Non-pigmented ciliary epithelial cell (primary cell): ENCODE measurements around the gene DDX49.
"Not testable (repeated sequence)": the region's sequence is repeated elsewhere in the genome, so short reads cannot be mapped to it uniquely, and the experiment has no call there.

ENCODE experiments used
- DNase-seq: peaks from one replicate; pipeline ENCODE4 v3.0.0-alpha.2; 2010; ENCODE audit warnings: low read depth

Gene DDX49

DNA sequence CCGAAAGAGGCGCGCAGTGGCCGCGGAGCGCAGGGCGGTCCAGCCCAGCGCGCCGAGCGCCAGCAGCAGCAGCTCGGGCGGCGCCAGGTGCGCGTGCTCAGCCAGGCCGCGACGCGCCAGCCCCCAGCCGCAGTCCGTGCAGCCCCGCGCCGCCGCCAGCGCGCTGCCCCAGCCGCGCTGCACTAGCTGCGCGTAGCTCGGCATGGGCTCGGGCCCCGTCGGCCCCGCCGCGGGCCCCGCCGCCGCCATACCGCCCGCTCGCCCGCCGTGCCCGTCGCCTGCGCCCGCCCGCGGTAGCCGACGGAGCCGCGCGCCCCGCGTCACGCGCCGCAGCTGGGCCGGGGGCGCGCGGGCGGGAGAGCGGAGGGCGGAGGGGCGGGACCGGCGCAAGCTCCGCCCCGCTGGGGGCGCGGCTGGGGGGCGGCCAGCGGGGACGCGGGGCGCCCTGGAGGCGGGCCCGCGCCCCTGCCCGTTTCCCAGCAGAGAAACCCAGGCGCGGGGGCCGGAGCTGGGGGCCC is 23.6 kb upstream of the DDX49 start, which contains the start of gene CERS1:
CERS1 (minus strand) TSS at position 335 of the 518 bp plus-strand sequence; CDS start at position 249, 86 bp downstream.
- DNase-seq: no peak

DNA sequence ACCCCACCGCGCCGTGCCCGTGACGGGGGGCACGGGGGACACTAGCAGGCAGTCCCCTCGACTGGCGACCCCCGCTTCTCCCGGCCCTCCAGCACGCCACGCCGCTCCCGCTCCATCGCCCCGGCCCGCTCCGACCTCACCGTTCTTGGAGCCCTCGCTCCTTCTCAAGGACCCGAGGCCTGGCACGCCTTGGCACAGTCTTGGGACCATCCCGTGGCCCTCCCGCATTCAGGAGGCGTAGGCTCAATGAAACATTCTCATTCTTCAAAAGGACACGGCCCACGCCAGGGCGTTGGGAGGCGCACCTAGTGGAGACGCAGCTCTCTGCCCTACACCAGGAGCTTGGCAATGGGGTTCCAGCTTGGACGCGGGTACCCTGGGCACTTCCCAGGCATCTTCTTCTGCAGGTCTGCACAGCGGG is 23.1 kb upstream of the DDX49 start:
- no peak for DNase-seq

DNA sequence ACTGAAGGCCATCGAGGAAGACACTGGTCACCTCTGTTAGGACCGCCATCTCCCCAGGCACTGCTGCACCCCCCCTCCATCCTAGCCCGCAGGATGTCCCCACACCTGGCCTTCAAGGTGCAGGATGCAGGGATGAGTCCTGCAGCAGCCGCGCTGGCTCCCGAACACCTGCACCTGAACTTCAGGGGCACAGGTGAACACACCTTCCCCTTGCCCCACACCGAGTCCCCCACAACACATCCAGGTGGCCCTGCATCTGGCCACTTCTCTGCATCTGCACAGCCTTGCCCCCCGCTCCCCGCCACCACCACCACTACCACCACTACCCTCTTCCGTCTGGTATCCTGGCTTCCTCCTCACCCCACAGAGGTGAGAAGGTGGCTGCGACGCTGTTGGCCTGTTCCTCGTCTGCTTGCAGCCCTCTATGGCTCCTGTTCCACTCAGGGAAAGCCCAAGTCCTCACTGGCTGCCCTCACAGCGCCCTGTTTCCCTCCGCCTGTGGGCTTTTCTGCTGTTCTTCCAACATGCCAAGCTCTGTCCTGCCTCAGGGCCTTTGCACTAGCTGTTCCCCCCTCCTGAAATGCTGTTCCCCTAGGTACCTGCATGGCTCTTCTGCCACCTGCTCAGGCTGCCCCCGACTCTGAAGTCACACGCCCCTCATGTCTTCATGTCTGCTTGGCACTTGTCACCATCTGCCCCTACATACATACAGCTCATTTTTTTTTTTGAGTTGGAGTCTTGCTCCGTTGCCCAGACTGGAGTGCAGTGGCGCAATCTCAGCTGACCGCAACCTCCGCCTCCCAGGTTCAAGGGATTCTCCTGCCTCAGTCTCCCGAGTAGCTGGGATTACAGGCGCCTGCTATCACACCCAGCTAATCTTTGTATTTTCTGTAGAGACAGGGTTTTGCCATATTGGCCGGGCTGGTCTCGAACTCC is 22.2 kb upstream of the DDX49 start:
- DNase-seq: no peak

GRCh38 chr19:18898081-18898606 is 21.4 kb upstream of the DDX49 start:
- DNase-seq: no peak

DNA sequence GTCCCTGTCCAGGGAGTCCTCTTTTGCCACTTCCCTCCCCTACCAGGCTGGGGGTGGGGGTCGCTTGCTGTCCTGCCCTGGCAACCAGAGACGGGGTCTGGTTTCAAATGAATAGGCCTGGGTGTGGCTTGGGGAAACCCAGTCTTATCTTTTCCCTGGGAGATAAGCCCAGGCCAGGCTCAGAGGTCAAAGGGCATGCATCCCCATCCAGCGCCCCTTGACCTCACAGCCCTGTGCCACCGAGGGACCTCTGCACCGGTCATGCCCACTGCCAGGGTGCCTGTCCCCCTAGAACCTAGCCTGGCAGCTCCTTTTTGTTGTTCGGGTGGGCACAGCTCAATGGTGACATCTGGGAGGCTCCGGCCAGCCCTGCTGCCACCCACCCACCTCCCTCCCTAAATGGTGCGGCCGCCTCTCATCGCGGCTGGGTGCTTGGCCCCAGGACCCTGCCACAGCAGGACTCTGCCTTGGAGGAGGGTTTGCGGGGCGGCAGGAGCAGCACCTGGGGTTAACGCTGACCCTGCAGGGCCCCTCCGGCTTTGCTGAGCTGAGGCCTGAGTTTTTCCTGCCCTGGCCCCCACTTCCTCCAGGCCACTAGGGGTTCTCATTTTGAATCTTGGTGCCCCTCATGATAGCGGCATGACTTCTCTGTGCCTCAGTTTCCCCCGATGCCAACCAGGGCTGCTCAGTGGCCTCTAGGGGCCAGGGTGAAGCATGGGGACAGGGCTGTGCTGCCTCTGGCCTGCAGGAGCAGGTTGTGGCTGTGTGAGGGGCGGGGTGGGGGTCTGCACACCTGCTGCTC is 20.7 kb upstream of the DDX49 start:
- DNase-seq: no peak

DNA sequence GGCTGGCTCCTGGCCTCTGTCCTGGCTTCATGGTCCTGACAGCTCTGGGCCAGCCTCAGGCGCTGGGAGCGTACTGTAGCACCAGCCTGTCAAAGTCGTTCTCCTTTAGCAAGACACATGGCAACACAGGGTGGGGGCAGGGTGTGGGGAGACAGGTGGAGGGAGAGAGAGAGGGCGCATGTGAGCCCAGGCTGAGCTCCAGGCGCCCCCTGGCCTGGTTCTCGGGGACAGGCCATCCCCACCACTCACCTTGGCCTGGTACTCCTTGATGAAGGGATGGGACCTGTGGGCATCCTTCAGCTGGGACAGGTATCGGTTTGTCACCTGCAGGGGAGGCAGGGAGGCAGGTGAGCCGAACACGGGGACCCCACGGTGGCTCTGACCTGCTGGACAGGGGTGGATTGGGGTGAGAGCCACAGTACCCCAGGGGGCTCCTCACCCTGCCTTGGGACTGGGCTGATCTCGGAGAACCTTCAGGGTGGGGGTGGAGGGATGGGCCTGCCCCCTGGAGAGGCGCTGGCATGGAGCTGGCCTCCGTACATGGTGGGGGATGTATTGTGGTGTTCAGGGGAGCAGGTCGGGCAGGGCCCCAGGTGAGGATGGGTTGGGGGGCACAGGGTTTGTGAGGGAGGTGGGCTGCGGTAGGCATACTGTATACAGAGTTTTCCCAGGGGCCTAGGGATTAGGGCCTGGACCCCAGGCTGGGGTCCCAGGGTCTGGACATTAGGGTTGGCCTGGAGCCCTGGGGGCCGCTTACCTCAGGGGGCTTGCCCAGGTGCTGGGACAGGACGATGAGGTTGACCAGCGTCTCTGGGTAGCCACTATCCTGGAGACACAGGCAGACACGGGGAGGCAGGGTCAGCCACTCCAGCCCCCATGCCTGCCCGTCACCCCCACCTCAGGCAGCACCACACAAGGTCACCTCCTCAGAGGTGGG is 19.6 kb upstream of the DDX49 start:
- no peak for DNase-seq

- no peak for DNase-seq
Observed at GRCh38 chr19:18900700-18901481, 18.6 kb upstream of the DDX49 start.

GRCh38 chr19:18901491-18901890 is 18.0 kb upstream of the DDX49 start:
- DNase-seq: no peak

- not testable (repeated sequence) for DNase-seq
Observed at GRCh38 chr19:18902519-18902918, 17.0 kb upstream of the DDX49 start.

- DNase-seq: no peak
Observed at GRCh38 chr19:18903156-18904037, 16.1 kb upstream of the DDX49 start.

- no peak for DNase-seq
Observed at GRCh38 chr19:18904334-18905057, 15.0 kb upstream of the DDX49 start.

DNA sequence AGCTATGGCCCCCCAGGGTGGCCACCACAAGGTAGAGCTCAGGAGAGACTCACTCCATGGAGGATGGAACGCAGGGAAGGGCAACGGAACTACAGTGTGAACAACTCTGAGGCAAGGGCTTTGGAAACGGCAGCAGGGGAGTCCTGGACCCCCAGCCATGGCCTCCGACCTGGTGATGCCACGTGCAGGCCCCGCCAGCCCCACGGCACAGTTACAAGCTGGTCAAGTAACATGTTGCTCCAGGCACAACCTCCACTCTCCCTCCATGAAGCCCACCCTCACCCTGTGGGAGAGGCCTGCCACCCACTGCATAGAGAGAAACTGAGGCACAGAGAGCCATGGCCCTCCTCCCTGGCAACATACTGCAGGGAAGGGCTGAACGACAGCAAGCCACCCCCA is 14.5 kb upstream of the DDX49 start:
- DNase-seq: no peak

- no peak for DNase-seq
Observed at GRCh38 chr19:18905513-18906236, 13.8 kb upstream of the DDX49 start.

DNA sequence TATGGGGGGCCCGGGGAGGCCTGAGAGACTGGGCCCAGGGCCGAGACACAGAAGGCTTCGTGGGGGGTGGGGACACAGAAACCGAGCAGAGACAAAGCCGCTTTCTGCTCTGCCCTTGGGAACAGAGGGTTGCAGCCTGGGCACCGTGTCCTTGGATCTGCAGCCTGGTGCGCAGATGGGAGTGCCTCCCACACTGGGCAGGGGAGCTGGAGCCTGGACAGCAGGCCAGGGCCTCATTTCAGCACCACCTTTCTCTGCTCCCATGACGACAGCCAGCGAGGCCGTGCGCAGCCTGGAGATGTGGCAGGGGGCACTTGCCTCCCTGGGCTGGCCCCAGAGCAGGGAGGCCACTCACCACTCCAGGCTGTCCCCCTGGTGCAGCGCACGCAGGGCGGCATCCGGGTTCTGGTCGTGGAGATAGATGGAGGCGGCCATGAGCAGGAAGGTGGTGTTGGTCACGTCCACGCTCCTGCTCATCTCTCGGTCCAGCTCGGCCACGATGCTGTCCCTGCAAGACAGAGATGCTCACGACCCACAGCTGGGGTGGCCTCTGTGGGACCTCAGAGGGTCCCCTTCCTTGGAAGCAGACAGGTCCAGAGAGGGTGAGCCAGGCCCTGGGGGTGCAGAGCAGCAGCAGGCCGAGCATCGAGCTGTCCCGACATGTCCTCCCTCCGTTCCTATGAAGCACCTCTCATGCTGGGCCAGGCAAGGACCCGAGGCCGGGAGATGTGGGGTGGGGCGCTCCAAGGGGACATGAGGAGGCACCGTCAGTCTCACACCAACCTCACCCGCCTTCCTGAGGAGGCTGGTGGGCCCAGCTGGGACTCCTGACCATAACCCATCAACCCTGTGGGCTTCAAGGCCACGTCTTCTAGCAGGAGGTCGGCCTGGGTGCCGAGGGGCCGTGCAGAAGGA is 12.7 kb upstream of the DDX49 start:
- no peak for DNase-seq

DNA sequence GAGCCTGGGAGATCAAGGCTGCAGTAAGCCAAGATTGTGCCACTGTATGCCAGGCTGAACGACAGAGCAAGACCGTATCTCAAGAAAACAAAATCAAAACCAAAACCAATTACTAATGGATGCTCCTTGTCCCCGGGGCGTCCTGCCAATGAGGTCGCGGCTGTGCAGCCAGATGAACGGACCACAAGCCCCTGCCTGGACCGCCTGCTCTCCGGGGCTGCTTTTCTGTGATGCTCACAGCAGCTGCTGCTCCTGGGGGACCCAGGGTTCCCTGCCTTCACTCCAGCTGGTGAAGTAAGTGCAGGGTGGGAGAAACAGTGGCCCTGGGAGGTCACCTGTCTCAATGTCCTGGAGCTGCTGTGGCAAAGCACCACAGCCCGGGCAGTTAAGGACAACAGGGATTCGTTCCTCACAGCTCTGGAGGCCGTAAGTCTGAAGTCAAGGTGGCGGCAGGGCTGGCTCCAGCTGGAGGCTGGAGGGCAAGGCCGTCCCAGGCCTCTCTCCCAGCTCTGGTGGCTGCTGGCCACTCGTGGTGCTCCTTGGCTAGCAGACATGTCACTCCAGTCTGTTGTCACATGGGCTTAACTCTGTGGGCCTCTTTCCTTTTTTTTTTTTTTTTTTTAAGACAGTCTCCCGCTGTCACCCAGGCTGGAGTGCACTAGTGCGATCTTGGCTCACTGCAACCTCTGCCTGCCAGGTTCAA is 10.4 kb upstream of the DDX49 start:
- no peak for DNase-seq

GRCh38 chr19:18910010-18910409 is 9.5 kb upstream of the DDX49 start:
- no peak for DNase-seq
